PFSK-1 (cell line): Measurements from ENCODE around the gene HJURP.

ENCODE experiments used
- FOXP2 ChIP-seq: optimal IDR thresholded peaks from 2 replicates; pipeline ENCODE3; 2011; ENCODE audit warnings: borderline replicate concordance, control low read depth, inconsistent platforms; ENCODE audit not compliant: insufficient read depth; ENCODE audit errors: extremely low read length, extremely low read depth
- POLR2AphosphoS5 ChIP-seq: IDR thresholded peaks from 2 replicates; pipeline ENCODE4 v1.6.1; 2012; ENCODE audit warnings: low read depth, mild to moderate bottlenecking, control low read depth, low read length, moderate library complexity
- REST ChIP-seq, 2 experiments: IDR thresholded peaks; 2 replicates each; pipeline versions ENCODE4 v1.6.1 to v1.8.0; 2011 to 2012; ENCODE audit warnings: low read depth in 2 of 2, low read length in 2 of 2, control low read depth in 1 of 2, inconsistent platforms in 1 of 2, mild to moderate bottlenecking in 1 of 2, moderate library complexity in 1 of 2; ENCODE audit not compliant: insufficient read depth in 1 of 2
- SIN3A ChIP-seq: IDR thresholded peaks from 2 replicates; pipeline ENCODE4 v1.6.1; 2012; ENCODE audit warnings: mild to moderate bottlenecking, low read length, moderate library complexity, borderline replicate concordance; ENCODE audit not compliant: insufficient read depth
- TAF1 ChIP-seq: IDR thresholded peaks from 2 replicates; pipeline ENCODE4 v1.6.1; 2012; ENCODE audit warnings: low read length, control low read depth, borderline replicate concordance; ENCODE audit not compliant: insufficient read depth

Gene HJURP

GRCh38 chr2:233853883-233854240 lies 473 bp downstream of the HJURP start:
- TF ChIP-seq FOXP2 (no peak), POLR2AphosphoS5 (no peak), TAF1 (no peak), REST (IDR thresholded peaks at IDR 0.05; ENCODE audit: insufficient read depth in 1 of 2, low read depth in 2 of 2, low read length in 2 of 2) (no peak), SIN3A (no peak)

GRCh38 chr2:233853353-233853752 lies 982 bp downstream of the HJURP start:
- TF ChIP-seq FOXP2, result no peak
- TF ChIP-seq SIN3A, result no peak
- no peak for TF ChIP-seq TAF1
- no peak for TF ChIP-seq POLR2AphosphoS5
- no peak for TF ChIP-seq REST (IDR thresholded peaks at IDR 0.05; ENCODE audit: insufficient read depth in 1 of 2, low read depth in 2 of 2, low read length in 2 of 2)

- no peak for TF ChIP-seq REST (IDR thresholded peaks at IDR 0.05; ENCODE audit: insufficient read depth in 1 of 2, low read depth in 2 of 2, low read length in 2 of 2)
- TF ChIP-seq POLR2AphosphoS5, result no peak
- no peak for TF ChIP-seq FOXP2
- no peak for TF ChIP-seq TAF1
- no peak for TF ChIP-seq SIN3A
These were observed 2.3 kb downstream of the HJURP start for GRCh38 chr2:233852056-233852455.

GRCh38 chr2:233851169-233851568 lies 3.2 kb downstream of the HJURP start:
- TF ChIP-seq POLR2AphosphoS5 (no peak), SIN3A (no peak), TAF1 (no peak), REST (IDR thresholded peaks at IDR 0.05; ENCODE audit: insufficient read depth in 1 of 2, low read depth in 2 of 2, low read length in 2 of 2) (no peak), FOXP2 (no peak)

GRCh38 chr2:233850745-233851144 lies 3.6 kb downstream of the HJURP start:
- TF ChIP-seq FOXP2, result no peak
- TF ChIP-seq POLR2AphosphoS5, result no peak
- no peak for TF ChIP-seq TAF1
- TF ChIP-seq REST (IDR thresholded peaks at IDR 0.05; ENCODE audit: insufficient read depth in 1 of 2, low read depth in 2 of 2, low read length in 2 of 2), result no peak
- no peak for TF ChIP-seq SIN3A
